GM12878 (cell line): ENCODE results near the gene DNA2.

Experiments used
- CHD2 ChIP-seq: IDR thresholded peaks from 2 replicates; pipeline ENCODE4 v1.6.1; 2011; ENCODE audit warnings: low read depth, low read length, improper control_type of control experiment, borderline replicate concordance
- CHD4 ChIP-seq: fragments of 200-600 bp; sonication (generic); IDR thresholded peaks from 2 replicates; pipeline ENCODE4 v1.6.1; 2016; ENCODE audit warnings: mild to moderate bottlenecking
- FOS ChIP-seq: IDR thresholded peaks from 3 replicates; pipeline ENCODE4 v1.6.1; 2011; ENCODE audit warnings: borderline replicate concordance; ENCODE audit not compliant: insufficient read length; ENCODE audit errors: extremely low read depth
- SMAD1 ChIP-seq: fragments of 450-650 bp; IDR thresholded peaks from 2 replicates; pipeline ENCODE4 v1.6.1; 2018; ENCODE audit warnings: mild to moderate bottlenecking, low read depth; ENCODE audit not compliant: partially characterized antibody
- SMC3 ChIP-seq: IDR thresholded peaks from 2 replicates; pipeline ENCODE4 v1.6.1; 2011; ENCODE audit warnings: low read length, improper control_type of control experiment, borderline replicate concordance
- TARDBP ChIP-seq: IDR thresholded peaks from 2 replicates; pipeline ENCODE4 v1.6.1; 2016; ENCODE audit warnings: borderline replicate concordance

DNA sequence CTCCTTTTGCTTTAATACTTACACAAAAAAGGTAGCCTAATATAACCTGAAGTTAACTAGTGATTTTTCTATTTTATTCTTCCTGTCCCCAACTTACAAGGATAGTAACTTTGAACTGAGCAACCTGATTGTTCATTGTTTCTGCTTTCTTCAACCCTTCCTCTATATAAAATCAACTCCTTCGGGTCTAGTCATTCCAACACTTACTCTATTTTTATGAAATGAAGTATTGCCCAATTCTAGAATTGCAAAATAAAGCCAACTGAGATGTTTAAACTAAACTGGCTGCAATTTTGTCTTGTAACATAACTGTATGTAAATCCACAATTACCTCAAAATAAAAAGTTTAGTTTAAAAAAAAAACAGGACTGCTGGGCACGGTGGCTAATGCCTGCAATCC is 20.3 kb upstream of the DNA2 start:
- TF ChIP-seq SMAD1 (no peak), CHD4 (no peak), TARDBP (no peak), FOS (no peak), SMC3 (no peak), CHD2 (no peak)
